Measurements from ENCODE around the gene SSH3. TPM values are rescaled to one million over a fixed set of nuclear protein-coding genes. Genes with fewer than 3 reads are reported as not detected.

Gene SSH3
- total RNA-seq, 2 donors from 2014 or later = 14.7 to 23.6 TPM

DNA sequence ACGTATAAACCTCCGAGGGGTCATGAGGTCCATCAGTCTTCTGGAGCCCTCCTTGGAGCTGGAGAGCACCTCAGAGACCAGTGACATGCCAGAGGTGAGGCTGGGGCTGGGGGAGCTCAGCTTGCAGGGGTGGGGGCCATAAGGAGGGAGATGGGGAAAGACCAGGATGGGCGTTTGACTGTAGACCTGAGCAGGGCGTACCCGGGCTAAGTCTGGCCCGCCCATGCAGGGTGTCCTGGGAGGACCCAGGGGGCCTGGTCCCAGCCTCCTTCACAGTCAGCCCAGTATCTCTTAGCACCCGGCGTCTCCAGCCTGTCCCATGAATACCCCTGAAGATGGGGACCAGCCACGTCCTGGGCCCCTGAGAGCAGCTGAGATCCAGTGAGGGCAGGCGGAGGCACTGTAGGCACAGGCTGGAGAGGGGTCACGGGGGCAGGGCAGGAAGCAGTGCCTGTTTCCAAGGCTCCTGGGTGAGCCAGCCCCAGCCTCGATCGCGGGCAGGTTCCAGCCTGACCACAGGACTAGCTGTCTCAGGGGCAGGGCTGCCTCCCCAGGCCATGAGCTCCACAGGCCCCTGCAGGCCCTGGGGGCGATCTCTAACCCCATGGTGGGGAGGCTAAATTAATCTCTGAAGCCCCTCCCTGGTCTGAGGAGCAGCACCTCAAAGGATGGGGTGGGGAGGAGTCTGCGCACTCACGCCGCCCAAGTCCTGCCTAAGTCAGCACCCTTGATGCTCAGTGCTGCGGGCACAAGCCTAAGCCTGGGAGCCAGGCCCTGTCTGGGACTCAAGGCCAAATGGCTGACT is 7.1 kb downstream of the SSH3 start:
- TF ChIP-seq, protein P1, sequence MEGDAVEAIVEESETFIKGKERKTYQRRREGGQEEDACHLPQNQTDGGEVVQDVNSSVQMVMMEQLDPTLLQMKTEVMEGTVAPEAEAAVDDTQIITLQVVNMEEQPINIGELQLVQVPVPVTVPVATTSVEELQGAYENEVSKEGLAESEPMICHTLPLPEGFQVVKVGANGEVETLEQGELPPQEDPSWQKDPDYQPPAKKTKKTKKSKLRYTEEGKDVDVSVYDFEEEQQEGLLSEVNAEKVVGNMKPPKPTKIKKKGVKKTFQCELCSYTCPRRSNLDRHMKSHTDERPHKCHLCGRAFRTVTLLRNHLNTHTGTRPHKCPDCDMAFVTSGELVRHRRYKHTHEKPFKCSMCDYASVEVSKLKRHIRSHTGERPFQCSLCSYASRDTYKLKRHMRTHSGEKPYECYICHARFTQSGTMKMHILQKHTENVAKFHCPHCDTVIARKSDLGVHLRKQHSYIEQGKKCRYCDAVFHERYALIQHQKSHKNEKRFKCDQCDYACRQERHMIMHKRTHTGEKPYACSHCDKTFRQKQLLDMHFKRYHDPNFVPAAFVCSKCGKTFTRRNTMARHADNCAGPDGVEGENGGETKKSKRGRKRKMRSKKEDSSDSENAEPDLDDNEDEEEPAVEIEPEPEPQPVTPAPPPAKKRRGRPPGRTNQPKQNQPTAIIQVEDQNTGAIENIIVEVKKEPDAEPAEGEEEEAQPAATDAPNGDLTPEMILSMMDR (IDR thresholded peaks at IDR 0.05) = no peak
- H3K4me1 ChIP-seq = no peaks in the 10 kb centered on the region
- no peak for DNase-seq (ENCODE audit: low spot score)
- peaks cover 9% of the 10 kb centered on the region for H3K36me3 ChIP-seq
- no peak overlapping the region for H3K27ac ChIP-seq
- no peaks in the 10 kb centered on the region for H3K27me3 ChIP-seq
- H3K9me3 ChIP-seq = no peaks in the 10 kb centered on the region
- no peak overlapping the region for H3K4me3 ChIP-seq

DNA sequence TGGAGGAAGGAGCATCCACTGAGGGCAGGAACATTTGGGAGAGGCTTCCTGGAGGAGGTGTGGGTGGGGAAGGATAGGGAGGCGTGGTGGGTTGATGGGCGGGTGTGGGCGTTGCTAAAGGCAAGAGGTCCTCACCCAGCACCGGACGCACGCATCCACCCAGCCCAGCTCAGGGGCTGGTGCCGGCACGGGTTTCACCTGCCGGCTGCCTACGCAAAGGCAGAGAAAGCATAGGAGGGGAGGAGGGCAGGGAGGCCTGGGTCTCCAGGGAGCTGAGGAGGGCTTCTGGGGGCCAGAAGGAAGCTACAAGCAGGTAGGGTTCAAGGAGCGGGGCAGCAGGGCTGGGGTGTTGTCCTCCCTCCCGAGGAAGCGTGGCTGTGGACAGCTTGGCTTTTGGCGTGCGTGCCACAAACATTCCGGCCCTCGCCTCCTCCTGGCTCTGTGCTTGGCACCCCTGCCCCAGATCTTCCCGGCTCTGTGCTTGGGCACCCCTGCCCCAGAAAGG is 7.8 kb downstream of the SSH3 start:
- TF ChIP-seq, protein P1 (IDR thresholded peaks at IDR 0.05) = no peak
- H3K27me3 ChIP-seq = no peaks in the 10 kb centered on the region
- H3K27ac ChIP-seq = no peak overlapping the region
- no peak overlapping the region for H3K4me3 ChIP-seq
- no peaks in the 10 kb centered on the region for H3K4me1 ChIP-seq
- H3K36me3 ChIP-seq = peaks cover 9% of the 10 kb centered on the region
- no peak for DNase-seq (ENCODE audit: low spot score)
- H3K9me3 ChIP-seq = no peaks in the 10 kb centered on the region

DNA sequence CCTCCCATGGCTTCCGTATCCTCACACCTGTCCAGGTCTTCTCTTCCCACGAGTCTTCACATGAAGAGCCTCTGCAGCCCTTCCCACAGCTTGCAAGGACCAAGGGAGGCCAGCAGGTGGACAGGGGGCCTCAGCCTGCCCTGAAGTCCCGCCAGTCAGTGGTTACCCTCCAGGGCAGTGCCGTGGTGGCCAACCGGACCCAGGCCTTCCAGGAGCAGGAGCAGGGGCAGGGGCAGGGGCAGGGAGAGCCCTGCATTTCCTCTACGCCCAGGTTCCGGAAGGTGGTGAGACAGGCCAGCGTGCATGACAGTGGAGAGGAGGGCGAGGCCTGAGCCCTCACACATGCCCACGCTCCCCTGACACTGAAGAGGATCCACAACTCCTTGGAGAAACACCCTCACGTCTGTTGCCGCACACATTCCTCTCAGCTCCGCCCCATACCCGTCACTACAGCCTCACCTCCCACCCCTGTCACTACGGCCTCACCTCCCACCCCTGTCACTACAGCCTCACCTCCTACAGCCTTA is 8.3 kb downstream of the SSH3 start:
- peaks cover 9% of the 10 kb centered on the region for H3K36me3 ChIP-seq
- no peak for DNase-seq (ENCODE audit: low spot score)
- H3K27me3 ChIP-seq = no peaks in the 10 kb centered on the region
- H3K9me3 ChIP-seq = no peaks in the 10 kb centered on the region
- peaks cover 0 to 4% of the 10 kb centered on the region in 2 donors for H3K4me1 ChIP-seq
- TF ChIP-seq, protein P1 (IDR thresholded peaks at IDR 0.05) = no peak
- H3K4me3 ChIP-seq = no peak overlapping the region
- H3K27ac ChIP-seq = no peak overlapping the region

DNA sequence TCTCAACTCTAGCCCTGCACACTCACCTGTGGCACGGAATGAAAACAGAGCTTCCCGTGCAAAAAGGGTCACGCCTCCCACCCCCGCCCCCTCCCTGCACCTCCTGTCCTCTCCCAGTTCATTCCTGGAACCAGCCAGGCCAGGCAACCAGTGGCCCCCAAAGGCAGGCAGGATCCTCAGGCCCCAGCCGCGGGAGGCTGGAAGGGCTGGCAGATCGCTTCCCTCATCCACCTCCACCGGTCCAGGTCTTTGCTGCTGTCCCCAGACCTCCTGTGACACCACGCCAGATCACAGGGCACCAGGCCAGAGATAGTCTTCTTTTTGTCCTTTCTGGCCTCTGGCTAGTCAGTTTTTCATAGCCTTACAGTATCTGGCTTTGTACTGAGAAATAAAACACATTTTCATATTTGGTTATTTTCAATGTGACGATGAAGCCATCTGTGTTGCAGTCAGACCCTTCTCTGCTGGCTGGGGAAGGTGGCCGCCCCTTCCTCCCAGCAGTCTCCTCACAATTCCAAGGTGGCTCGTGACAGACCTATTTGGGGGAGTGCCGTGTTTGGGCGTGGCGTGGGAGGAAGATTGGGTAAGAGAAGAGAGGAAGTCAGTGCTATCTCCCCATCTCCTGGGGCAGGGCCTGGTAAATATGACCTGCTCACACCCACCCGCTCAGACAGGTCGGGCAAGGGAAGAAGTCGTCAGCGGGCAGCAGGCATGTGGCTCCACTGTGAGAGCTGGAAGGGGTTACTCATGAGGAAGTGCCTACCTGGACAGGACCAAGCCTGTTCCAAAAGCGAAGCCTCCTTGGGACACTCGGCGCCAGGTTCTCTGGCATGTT is 9.1 kb downstream of the SSH3 start:
- no peaks in the 10 kb centered on the region for H3K27me3 ChIP-seq
- no peak overlapping the region for H3K4me3 ChIP-seq
- DNase-seq (ENCODE audit: low spot score) = no peak
- H3K9me3 ChIP-seq = no peaks in the 10 kb centered on the region
- H3K27ac ChIP-seq = no peak overlapping the region
- peaks cover 0 to 6% of the 10 kb centered on the region in 2 donors for H3K4me1 ChIP-seq
- TF ChIP-seq, protein P1 (IDR thresholded peaks at IDR 0.05) = no peak
- peaks cover 9% of the 10 kb centered on the region for H3K36me3 ChIP-seq

DNA sequence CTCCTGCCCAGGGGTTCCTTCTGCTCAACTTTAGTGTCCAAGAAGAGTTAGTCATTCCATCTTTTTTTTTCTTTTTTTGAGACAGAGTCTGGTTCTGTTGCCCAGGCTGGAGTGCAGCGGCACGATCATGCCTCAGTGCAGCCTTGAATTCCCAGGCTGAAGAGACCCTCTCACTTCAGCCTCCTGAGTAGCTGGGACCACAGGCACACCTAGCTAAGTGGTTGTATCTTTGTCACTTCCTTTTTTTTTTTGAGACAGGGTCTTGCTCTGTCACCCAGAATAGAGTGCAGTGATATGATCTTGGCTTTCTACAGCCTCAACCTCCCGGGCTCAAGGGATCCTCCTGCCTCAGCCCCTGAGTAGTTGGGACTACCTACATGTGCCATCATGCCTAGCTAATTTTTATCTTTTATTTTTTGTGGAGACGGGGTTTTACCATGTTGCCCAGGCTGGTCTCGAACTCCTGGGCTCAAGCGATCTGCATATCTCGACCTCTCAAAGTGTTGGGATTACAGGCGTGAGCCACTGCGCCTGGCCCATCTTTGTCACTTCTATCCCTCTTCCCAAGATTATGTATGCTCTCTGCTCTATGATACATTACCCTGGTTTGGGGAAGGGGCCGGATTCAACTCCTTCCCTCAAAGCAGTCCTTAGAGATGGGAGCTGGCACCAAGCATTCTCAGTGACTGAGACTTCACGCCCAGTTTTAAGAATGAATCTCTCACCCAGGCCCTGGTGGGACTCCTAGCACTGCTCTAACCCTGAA is 10.0 kb downstream of the SSH3 start:
- no peak for DNase-seq (ENCODE audit: low spot score)
- peaks cover 9% of the 10 kb centered on the region for H3K36me3 ChIP-seq
- peaks cover 0 to 10% of the 10 kb centered on the region in 2 donors for H3K4me1 ChIP-seq
- H3K4me3 ChIP-seq = no peak overlapping the region
- TF ChIP-seq, protein P1 (IDR thresholded peaks at IDR 0.05) = no peak
- no peak overlapping the region for H3K27ac ChIP-seq
- H3K9me3 ChIP-seq = no peaks in the 10 kb centered on the region
- no peaks in the 10 kb centered on the region for H3K27me3 ChIP-seq

All from right atrium auricular region (tissue), 2 donors.